DMS114 treated with DMSO at 0.1 percent for 48 hours (cell line): ENCODE results near the gene PROCA1.
A peak's percentile ranks its signal among the peaks of the same experiment; 100 is the strongest.
"Not testable (repeated sequence)": the region's sequence is repeated elsewhere in the genome, so short reads cannot be mapped to it uniquely, and the experiment has no call there.

ENCODE experiments used
- DNase-seq: peaks from one replicate; lab custom pipeline; 2025; ENCODE audit not compliant: unreplicated experiment; lab: John Stamatoyannopoulos, UW

Gene PROCA1

GRCh38 chr17:28744104-28744971 lies 32.6 kb upstream of the PROCA1 start:
- DNase-seq, result no peak

GRCh38 chr17:28743243-28744103 lies 31.8 kb upstream of the PROCA1 start, which contains the start of gene TRAF4:
Gene TRAF4, plus strand, starts transcription at chr17:28744011. Its CDS starts 102 bp downstream, at chr17:28744113.
- peak; percentile 57 for DNase-seq

GRCh38 chr17:28741358-28742349 lies 30.0 kb upstream of the PROCA1 start:
- DNase-seq, result no peak

GRCh38 chr17:28740406-28741357 lies 29.0 kb upstream of the PROCA1 start:
- no peak for DNase-seq

GRCh38 chr17:28738680-28739384 lies 27.1 kb upstream of the PROCA1 start:
- DNase-seq, result no peak

GRCh38 chr17:28737770-28738679 lies 26.3 kb upstream of the PROCA1 start:
- no peak for DNase-seq

- no peak for DNase-seq
Observed at GRCh38 chr17:28737316-28737715, 25.6 kb upstream of the PROCA1 start.

- DNase-seq, result not testable (repeated sequence)
Observed at GRCh38 chr17:28735913-28736769, 24.5 kb upstream of the PROCA1 start.

- no peak for DNase-seq
Observed at GRCh38 chr17:28735242-28735722, 23.6 kb upstream of the PROCA1 start.

- DNase-seq, result no peak
Observed at GRCh38 chr17:28734712-28735241, 23.1 kb upstream of the PROCA1 start.

GRCh38 chr17:28733346-28733745 lies 21.7 kb upstream of the PROCA1 start:
- no peak for DNase-seq

- DNase-seq, result no peak
Observed at GRCh38 chr17:28729950-28730330, 18.3 kb upstream of the PROCA1 start.

- peak; percentile 83 for DNase-seq
Observed at GRCh38 chr17:28728364-28729200, 16.9 kb upstream of the PROCA1 start, which contains the start of gene NEK8. Gene NEK8, plus strand, starts transcription at chr17:28728788. Its CDS starts 26 bp downstream, at chr17:28728814.

- peak; percentile 78 for DNase-seq
Observed at GRCh38 chr17:28726627-28727491, 15.2 kb upstream of the PROCA1 start.

- peak; percentile 24 for DNase-seq
Observed at GRCh38 chr17:28726226-28726626, 14.5 kb upstream of the PROCA1 start, which contains the start of gene TLCD1. Gene TLCD1, minus strand, starts transcription at chr17:28726233. Its CDS starts 136 bp downstream, at chr17:28726097.
